ENCODE results near the gene HRK.

The HRK gene

GRCh38 chr12:116881325-116881876, at the start of gene HRK:
TSS of gene HRK (minus strand) at chr12:116881441. CDS start at chr12:116881307, 134 bp downstream.
- DNase-seq, result peak; percentile 58 to 69

GRCh38 chr12:116929885-116930284, 48.6 kb upstream of the HRK start:
- peak; percentile 5 to 45 for DNase-seq

- no peak for DNase-seq
Observed at GRCh38 chr12:116928504-116928903, 47.3 kb upstream of the HRK start.

- DNase-seq, result no peak
Observed at GRCh38 chr12:116927244-116927940, 46.2 kb upstream of the HRK start.

- DNase-seq, result no peak
Observed at GRCh38 chr12:116926283-116927243, 45.3 kb upstream of the HRK start.

- no peak for DNase-seq
Observed at GRCh38 chr12:116924558-116925453, 43.6 kb upstream of the HRK start.

GRCh38 chr12:116922194-116922897, 41.1 kb upstream of the HRK start:
- no peak for DNase-seq

GRCh38 chr12:116920939-116921338, 39.7 kb upstream of the HRK start:
- no peak for DNase-seq

GRCh38 chr12:116919706-116920485, 38.7 kb upstream of the HRK start:
- no peak for DNase-seq

- no peak for DNase-seq
Observed at GRCh38 chr12:116919247-116919661, 38.0 kb upstream of the HRK start.

- DNase-seq, result no peak
Observed at GRCh38 chr12:116918464-116918863, 37.2 kb upstream of the HRK start.

- DNase-seq, result no peak
Observed at GRCh38 chr12:116916714-116917114, 35.5 kb upstream of the HRK start.

GRCh38 chr12:116916122-116916521, 34.9 kb upstream of the HRK start:
- no peak for DNase-seq

GRCh38 chr12:116915326-116915725, 34.1 kb upstream of the HRK start:
- no peak for DNase-seq

- DNase-seq, result peak; percentile 60 to 68
Observed at GRCh38 chr12:116910645-116911451, 29.6 kb upstream of the HRK start, which contains the start of gene FBXW8. TSS of gene FBXW8 (plus strand) at chr12:116910950. CDS start at chr12:116911038, 88 bp downstream.

- DNase-seq, result no peak
Observed at GRCh38 chr12:116910280-116910644, 29.0 kb upstream of the HRK start.

- DNase-seq, result no peak
Observed at GRCh38 chr12:116906285-116906684, 25.0 kb upstream of the HRK start.

GRCh38 chr12:116903818-116904217, 22.6 kb upstream of the HRK start:
- no peak for DNase-seq

GRCh38 chr12:116901612-116902011, 20.4 kb upstream of the HRK start:
- no peak for DNase-seq

GRCh38 chr12:116898669-116899068, 17.4 kb upstream of the HRK start:
- no peak for DNase-seq

Data from NCI-H1930 (cell line).